Measurements from ENCODE around the gene NOS2.
"Not testable (repeated sequence)": the region's sequence is repeated elsewhere in the genome, so short reads cannot be mapped to it uniquely, and the experiment has no call there.

NOS2 gene

DNA sequence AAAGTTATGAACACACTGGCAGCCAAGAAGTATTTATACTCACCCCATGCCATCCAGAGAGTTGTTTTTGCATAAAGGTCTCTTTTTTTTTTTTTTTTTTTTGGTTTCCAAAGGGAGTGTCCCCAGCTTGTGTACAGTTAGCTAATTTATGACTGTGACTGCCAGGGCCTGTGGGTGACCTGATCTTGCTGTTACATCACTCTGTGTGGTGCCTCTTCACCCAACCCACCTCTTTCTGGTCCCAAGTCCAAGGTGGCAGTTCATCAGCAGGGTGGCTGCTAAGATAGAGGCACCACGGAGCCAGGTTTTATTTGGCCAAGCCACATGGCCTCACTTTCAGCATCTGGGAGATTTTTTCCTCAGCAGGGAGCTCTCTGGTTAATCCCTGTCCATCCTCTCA, at the start of gene NOS2:
Gene NOS2, minus strand, starts transcription at position 8 of the 400 bp plus-strand sequence. CDS start 1,720 bp downstream, outside the sequence.
- in situ Hi-C loops (cut with MboI; ENCODE audit: low sequenced_read_pairs): loop anchor here (25.0 kb wide), 2 partner anchors 112 to 412 kb away; no protein-coding TSS in a partner anchor

DNA sequence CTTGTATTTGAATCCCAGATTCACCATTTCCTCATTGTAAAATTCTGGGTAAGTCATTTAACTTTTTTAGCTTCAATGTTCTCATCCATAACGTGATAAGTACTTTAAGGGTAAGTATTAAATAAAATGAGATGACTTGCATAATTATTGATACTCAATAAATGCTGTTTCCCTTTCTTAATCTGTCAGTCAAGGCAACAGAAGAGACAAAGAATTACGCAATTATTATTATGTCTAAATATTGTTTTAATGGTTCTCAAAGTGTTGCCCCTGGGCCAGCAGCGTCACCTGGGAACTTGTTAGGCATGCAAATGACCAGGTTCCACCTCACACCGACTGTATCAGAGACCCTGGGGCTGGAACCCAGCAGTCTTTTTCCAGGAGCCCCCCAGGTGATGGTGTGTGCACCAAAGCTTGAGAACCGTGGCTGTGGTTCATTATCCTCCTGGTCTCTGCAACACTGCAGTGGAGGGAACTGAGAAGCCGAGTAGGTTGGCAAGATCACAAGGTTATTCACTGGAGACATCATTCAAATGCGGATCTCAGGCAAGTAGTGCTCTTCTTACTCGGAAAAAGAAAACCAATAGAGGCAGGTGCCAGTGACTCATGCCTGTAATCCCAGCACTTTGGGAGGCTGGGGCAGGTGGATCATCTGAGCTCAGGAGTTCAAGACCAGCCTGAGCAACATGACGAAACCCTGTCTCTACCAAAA, 49.3 kb upstream of the NOS2 start:
- in situ Hi-C loops (cut with MboI; ENCODE audit: low sequenced_read_pairs): no loop called here

DNA sequence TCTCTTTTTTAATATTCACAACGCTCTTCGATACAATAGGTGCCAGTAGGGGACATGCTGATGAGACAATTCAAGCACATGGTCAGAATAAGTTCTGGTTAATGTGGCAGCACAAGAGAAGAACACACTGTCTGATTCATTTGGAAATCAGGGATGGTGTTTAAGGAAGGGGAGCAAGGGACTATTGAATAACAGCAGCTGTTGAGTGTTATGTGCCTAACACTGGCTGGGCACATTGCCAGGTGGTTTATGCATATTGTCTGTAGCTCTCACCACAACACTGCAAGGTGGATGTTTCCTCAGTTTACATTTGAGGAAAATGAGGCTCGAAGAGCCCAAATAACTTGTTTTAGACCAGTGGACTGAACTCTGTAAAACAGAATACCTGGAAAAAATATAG, 48.6 kb upstream of the NOS2 start:
- in situ Hi-C loops (cut with MboI; ENCODE audit: low sequenced_read_pairs): no loop called here

DNA sequence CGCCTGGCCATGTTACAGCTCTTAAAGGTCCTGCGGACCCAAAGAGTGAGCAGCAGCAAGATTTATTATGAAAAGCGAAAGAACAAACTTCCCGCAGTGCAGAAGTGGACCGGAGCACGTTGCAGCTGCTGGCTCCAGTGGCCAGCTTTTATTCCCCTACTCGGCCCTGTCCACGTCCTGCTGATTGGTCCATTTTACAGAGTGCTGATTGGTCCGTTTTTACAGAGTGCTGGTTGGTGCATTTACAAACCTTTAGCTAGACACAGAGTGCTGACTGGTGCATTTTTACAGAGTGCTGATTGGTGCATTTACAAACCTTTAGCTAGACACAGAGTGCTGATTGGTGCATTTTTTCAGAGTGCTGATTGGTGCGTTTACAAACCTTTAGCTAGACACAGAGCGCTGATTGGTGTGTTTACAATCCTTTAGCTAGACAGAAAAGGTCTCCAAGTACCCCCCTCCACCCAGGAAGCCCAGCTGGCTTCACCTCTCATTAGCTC, 46.5 kb upstream of the NOS2 start:
- in situ Hi-C loops (cut with MboI; ENCODE audit: low sequenced_read_pairs): not testable (repeated sequence)

DNA sequence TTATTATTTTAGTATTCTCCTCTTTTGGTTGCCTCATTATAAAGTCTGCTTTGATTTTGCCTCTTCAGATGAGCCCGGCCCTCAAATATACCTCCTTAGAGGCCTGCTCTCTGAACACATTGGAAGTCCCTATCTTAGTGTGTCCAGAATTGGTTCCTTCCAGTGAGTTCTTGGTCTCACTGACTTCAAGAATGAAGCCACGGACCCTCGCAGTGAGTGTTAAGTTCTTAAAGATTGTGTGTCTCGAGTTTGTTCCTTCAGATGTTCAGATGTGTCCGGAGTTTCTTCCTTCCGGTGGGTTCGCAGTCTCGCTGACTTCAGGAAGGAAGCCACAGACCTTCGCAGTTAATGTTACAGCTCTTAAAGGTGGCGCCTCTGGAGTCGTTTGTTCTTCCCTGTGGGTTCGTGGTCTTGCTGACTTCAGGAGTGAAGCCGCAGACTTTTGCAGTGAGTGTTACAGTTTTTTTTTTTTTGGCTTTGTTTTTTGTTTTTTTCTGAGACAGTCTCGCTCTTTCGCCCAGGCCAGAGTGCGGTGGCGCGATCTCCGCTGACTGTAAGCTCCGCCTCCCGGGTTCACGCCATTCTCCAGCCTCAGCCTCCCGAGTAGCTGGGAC, 45.8 kb upstream of the NOS2 start:
- in situ Hi-C loops (cut with MboI; ENCODE audit: low sequenced_read_pairs): no loop called here

DNA sequence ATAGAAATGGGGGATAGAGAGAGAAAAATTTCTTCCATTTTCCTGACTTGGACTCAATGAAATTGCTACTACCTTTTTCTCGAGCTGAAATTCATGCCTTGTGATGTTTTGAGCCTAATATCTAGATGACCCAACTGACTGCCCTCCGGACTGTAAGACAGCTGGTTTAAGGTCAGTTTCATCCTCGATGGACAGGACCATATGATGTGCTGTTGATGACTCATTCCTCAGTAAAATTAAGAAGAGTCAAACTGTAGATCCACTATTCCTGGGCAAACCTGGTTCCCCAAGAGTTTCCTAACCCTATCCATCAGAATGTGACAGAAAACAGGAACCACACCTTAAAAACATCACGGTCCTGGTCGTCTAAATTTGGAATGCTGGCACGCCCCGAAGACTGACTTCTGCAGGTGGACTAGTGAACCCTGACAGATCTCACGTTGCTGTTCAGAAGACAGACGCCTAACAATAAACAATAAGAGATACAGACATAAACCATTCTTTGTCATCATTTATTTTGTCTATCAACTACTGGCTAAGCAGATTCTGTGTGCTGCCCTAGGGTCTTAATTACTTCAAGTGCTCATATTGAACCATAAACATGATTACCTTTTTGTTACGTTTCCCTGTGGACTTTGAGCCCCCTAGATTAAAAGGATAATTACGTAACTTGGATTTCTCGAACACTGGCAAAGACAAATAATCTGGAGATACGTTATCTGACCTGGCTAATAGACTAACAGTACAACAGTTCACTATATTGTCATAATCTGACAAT, 45.1 kb upstream of the NOS2 start:
- in situ Hi-C loops (cut with MboI; ENCODE audit: low sequenced_read_pairs): no loop called here

DNA sequence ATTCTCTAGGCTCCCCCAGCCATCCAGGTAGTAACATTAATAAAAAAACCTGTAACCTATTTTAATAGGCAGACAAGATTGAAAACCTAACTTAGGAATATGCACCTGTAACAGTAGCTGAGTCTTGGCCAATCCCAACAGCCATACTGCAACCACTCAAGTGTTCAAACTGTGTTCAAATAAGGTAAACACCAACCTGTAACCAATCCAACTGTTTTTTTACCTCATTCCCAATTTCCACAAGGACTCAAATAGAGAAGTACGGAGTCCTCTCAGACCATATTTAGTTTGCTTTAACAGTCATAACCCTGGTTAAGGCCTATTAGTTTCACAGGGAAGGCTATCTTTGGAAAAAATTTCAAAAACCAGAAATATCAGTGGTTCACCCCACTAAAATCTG, 40.4 kb upstream of the NOS2 start:
- in situ Hi-C loops (cut with MboI; ENCODE audit: low sequenced_read_pairs): no loop called here

DNA sequence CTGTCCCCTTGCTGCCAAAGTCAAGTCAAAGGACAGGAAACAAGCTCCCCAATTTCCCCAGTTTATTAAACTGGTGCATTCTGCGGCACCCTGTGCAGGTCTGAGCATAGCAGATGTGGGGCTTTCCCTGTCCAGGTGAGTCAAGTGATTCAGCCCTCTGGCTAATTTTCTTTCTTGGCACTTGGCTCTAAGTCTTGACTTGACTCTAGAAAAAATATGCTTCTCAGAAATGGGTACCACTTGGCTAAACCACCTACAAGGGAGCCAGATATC, 40.0 kb upstream of the NOS2 start:
- in situ Hi-C loops (cut with MboI; ENCODE audit: low sequenced_read_pairs): not testable (repeated sequence)

DNA sequence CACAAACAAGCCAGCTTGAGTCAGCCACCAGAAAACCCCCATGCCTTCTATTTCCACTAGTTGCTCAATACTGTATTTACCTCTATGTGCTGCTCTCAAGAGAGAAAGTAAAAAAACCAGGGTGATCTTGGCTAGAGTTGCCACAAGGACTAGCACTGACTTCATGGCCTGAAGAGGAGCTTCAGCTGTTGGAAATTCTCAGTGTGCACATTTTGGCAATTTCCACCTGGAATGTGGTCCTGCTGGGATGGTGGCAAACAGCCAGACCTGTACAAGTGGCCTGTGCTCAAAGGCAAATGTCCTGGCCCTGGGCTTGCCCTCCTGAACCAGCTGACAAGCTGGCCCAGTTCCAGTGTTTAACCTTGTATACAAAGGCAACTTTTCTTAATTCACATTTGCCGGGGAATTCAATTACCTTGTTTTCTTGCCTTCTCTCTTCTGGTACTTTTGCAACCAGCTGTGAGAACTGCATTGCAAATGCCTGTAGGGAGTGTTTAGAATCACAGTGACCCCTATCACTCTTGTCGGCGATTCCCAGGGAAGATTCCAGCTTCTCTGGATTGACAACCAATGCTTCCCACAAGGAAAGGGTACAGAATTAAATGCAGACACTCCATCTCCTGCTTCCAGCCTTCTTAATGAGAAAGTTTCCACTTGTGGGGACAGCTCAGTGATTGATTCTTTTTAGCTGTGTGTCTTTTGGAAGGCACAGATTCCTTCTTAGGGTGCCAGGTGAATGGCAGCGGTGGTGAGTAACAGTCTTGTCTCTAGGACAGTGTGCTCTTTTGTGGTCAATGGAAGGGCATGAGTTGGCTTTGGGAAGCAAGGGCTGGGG, 39.5 kb upstream of the NOS2 start:
- in situ Hi-C loops (cut with MboI; ENCODE audit: low sequenced_read_pairs): not testable (repeated sequence)

DNA sequence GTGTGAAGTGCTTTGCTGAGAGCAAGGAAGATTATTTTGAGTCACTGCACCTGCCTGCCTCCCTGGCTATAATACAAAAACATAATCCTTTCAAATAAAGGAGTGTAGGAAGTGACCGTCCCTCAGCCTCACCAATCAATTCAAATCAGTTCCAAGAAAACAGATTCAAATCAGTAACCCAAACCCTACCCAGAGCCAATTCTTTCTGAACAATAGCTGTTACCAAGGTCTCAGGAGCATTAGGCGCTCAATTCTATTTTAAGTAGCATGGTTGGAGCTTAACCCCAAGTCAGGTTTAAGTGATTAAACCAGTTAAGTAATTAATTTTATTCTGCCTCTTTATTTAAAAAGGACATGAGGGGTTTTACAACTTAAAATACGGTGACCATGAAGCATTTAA, 38.3 kb upstream of the NOS2 start:
- in situ Hi-C loops (cut with MboI; ENCODE audit: low sequenced_read_pairs): not testable (repeated sequence)

DNA sequence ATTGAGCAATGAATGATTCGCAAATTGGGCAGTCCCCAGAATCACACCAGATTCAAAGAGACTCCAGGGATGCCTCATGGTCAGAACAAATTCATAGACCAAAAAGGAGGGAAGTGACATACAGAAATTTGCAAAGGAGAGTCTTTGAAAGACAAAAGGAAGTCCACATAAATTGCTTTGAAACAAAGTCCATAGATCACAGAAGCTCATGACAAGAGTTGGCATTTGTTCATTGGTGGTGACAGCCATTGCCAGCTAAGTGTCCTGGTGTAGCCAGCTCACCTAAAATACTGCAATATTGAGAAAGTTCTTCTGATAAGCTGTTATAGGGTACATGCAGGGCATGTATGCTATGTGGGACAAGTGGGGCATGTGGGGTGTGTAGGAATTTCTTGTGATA, 37.4 kb upstream of the NOS2 start:
- in situ Hi-C loops (cut with MboI; ENCODE audit: low sequenced_read_pairs): not testable (repeated sequence)

DNA sequence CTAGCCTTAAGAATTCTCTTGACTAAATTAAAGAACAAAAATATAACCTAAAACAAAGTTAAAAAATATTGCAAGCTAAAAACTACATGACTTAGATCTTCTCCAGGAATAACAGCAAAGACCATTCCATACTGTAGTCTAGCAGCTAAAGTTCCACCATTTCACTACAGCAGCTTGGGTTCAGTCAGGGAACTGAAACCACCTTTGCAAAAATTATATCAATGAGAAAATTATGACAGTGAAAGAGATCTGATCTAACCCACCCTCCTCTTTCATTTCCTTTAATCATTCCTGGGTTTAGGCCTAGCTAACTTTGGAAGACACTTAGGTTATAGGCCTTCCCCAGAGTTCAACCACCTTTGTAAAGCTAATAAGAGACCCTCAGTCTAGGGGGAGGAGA, 36.3 kb upstream of the NOS2 start:
- in situ Hi-C loops (cut with MboI; ENCODE audit: low sequenced_read_pairs): no loop called here

DNA sequence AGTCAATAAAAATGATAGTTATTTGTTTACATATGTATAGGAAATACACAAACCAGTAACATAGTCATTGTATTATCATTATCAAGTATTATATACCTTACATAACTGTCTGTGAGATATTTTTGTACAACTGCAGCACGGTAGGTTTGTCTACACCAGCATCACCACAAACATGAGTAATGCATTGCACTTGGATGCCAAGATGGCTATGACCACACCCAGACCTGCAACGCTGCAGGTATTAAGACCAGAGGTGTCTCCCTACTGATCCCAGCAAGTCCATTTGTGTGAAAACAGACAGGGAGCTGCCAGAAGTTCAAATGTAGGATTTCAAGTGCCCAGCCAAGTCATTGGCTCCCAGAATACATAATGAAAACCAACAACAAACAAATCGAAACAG, 34.2 kb upstream of the NOS2 start:
- in situ Hi-C loops (cut with MboI; ENCODE audit: low sequenced_read_pairs): no loop called here

DNA sequence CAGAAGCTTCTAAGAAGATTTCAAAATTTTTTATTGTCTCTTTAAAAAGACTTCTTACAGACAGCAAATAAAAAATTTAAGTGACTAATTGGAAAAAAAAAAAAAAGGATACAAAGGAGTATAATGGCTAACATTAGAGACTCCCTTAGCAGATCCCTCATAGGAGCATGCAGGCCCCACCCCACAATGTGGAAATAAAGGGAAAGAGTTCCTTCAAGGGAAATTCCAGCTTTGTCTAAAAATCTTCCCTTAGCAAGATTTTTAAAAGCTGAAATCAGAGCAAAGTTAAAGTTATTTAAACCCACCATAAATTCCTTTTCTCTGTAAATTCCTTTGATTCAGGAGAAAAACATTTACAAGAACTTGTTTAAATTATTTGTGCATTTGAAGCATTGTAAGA, 32.5 kb upstream of the NOS2 start:
- in situ Hi-C loops (cut with MboI; ENCODE audit: low sequenced_read_pairs): no loop called here

DNA sequence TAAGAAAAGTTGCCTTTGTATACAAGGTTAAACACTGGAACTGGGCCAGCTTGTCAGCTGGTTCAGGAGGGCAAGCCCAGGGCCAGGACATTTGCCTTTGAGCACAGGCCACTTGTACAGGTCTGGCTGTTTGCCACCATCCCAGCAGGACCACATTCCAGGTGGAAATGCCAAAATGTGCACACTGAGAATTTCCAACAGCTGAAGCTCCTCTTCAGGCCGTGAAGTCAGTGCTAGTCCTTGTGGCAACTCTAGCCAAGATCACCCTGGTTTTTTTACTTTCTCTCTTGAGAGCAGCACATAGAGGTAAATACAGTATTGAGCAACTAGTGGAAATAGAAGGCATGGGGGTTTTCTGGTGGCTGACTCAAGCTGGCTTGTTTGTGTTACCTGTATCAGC, 29.6 kb upstream of the NOS2 start:
- in situ Hi-C loops (cut with MboI; ENCODE audit: low sequenced_read_pairs): not testable (repeated sequence)

DNA sequence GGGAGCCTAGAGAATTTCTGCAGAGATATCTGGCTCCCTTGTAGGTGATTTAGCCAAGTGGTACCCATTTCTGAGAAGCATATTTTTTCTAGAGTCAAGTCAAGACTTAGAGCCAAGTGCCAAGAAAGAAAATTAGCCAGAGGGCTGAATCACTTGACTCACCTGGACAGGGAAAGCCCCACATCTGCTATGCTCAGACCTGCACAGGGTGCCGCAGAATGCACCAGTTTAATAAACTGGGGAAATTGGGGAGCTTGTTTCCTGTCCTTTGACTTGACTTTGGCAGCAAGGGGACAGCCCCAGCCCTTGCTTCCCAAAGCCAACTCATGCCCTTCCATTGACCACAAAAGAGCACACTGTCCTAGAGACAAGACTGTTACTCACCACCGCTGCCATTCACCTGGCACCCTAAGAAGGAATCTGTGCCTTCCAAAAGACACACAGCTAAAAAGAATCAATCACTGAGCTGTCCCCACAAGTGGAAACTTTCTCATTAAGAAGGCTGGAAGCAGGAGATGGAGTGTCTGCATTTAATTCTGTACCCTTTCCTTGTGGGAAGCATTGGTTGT, 28.9 kb upstream of the NOS2 start:
- in situ Hi-C loops (cut with MboI; ENCODE audit: low sequenced_read_pairs): not testable (repeated sequence)

DNA sequence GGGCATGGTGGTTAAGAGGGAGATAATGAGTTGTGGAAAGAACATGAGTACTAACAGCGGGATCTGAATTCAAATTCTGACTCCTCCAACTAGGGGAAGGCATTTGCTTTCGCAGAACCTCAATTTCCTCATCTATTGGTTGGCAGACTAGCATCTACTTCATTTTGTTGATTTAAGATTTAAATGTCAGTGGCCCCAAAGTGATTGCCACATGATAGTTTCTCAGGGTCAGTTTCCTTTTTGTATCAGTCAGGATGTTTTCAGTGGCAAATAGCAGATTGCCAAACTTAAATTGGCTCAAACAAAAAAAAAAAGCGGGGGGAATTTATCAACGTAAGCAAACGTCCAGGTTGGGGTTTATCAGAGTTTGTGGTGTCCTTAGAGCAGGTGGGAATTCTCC, 25.1 kb upstream of the NOS2 start:
- in situ Hi-C loops (cut with MboI; ENCODE audit: low sequenced_read_pairs): no loop called here

DNA sequence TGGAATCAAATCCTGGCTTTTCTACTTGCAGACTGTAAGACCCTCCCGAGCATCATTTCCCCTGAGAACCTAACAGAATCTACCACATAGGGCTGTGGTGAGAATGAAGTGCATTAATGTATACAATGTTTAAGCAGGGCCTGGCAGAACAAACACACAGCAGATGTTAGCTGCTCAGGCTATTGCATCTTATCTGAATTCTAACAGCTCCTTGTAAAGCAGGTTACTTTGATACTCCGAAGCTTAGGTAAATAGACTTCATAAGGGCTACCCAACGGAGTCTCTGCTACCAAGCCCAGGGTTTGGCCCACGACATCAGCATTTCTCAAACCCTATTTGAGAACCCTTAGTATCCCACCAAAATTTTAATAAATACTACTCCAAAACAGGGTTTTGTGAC, 24.4 kb upstream of the NOS2 start:
- in situ Hi-C loops (cut with MboI; ENCODE audit: low sequenced_read_pairs): loop anchor here (25.0 kb wide), 2 partner anchors 88 to 388 kb away; no protein-coding TSS in a partner anchor

DNA sequence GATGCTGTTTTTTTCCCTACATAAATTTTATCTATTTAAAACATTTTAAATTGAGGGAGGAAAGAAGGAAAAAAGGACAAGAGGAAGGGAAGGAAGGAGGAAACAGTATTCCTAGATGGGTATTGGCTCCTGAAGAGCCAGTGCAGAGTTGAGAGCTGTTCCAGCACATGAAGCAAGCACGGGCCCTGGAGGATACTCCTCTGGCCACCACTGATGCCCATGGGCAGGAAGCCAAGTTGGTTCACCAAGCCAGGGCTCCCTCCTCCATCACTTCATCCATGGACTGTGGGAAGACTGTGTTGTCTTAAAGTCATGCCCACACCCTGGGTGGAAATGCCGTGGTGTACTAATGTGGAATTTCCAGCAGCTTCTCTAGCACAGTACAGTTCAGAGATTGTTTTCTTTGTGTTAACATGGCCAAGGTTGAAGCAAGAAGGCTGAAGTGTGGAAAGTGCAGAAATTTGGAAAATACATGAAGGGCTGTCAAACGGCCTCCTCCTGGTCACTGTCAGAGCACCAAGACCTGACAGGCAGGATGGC, 23.9 kb upstream of the NOS2 start:
- in situ Hi-C loops (cut with MboI; ENCODE audit: low sequenced_read_pairs): loop anchor here (25.0 kb wide), 2 partner anchors 88 to 388 kb away; no protein-coding TSS in a partner anchor

DNA sequence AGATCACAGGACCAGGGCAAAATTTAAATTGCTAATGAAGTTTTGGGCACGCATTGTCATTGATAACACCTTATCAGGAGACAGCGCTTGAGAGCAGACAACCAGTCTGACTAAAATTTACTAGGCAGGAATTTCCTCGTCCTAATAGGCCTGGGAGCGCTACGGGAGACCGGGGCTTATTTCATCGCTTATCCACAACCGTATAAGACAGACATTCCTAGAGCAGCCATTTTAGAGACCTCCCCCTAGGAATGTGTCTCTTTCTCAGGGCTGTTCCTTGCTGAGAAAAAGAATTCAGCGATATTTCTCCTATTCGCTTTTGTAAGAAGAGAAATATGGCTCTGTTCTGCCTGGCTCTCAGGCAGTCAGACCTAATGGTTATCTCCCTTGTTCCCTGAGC, 21.8 kb upstream of the NOS2 start:
- in situ Hi-C loops (cut with MboI; ENCODE audit: low sequenced_read_pairs): loop anchor here (25.0 kb wide), 2 partner anchors 90 to 390 kb away; no protein-coding TSS in a partner anchor

Measured in HL-60/S4 treated with phorbol 12-myristate 13-acetate at 8.2 ng/mL for 4 days and 3 days (cell line).